ENCODE measurements around the gene MUC13.

Gene MUC13

GRCh38 chr3:124881976-124882697 is 52.4 kb downstream of the MUC13 start:
- Histone ChIP-seq H3K9ac (no peak overlapping the region), H3K27ac (no peak overlapping the region), H3K36me3 (ENCODE audit: control insufficient read depth, insufficient read depth, low read length) (no peaks in the 10 kb centered on the region), H3K9me3 (ENCODE audit: control insufficient read depth, low read length) (no peaks in the 10 kb centered on the region), H2AFZ (no peak overlapping the region), H3K4me1 (peaks cover 6% of the 10 kb centered on the region), H3K4me3 (ENCODE audit: low read depth, low read length) (no peak overlapping the region), H3K4me2 (ENCODE audit: low read length) (no peak overlapping the region), H3K79me2 (peaks cover 44% of the 10 kb centered on the region), H3K27me3 (ENCODE audit: control insufficient read depth, insufficient read depth, low read length) (no peaks in the 10 kb centered on the region)
- no peak for TF ChIP-seq CTCF (IDR thresholded peaks at IDR 0.05)

GRCh38 chr3:124879337-124879680 is 55.2 kb downstream of the MUC13 start:
- H3K27me3 ChIP-seq (ENCODE audit: control insufficient read depth, insufficient read depth, low read length), result no peaks in the 10 kb centered on the region
- no peak overlapping the region for H3K4me2 ChIP-seq (ENCODE audit: low read length)
- TF ChIP-seq CTCF (IDR thresholded peaks at IDR 0.05), result no peak
- peaks cover 49% of the 10 kb centered on the region for H3K79me2 ChIP-seq
- no peak overlapping the region for H2AFZ ChIP-seq
- no peaks in the 10 kb centered on the region for H3K9me3 ChIP-seq (ENCODE audit: control insufficient read depth, low read length)
- H3K36me3 ChIP-seq (ENCODE audit: control insufficient read depth, insufficient read depth, low read length), result no peaks in the 10 kb centered on the region
- no peak overlapping the region for H3K4me3 ChIP-seq (ENCODE audit: low read depth, low read length)
- no peak overlapping the region for H3K9ac ChIP-seq
- H3K4me1 ChIP-seq, result no peaks in the 10 kb centered on the region
- peak overlapping the region; percentile 26 for H3K27ac ChIP-seq

- no peaks in the 10 kb centered on the region for H3K27me3 ChIP-seq (ENCODE audit: control insufficient read depth, insufficient read depth, low read length)
- no peaks in the 10 kb centered on the region for H3K9me3 ChIP-seq (ENCODE audit: control insufficient read depth, low read length)
- no peaks in the 10 kb centered on the region for H3K4me1 ChIP-seq
- no peak overlapping the region for H3K4me3 ChIP-seq (ENCODE audit: low read depth, low read length)
- no peak overlapping the region for H3K4me2 ChIP-seq (ENCODE audit: low read length)
- no peak overlapping the region for H2AFZ ChIP-seq
- H3K36me3 ChIP-seq (ENCODE audit: control insufficient read depth, insufficient read depth, low read length), result no peaks in the 10 kb centered on the region
- H3K79me2 ChIP-seq, result peaks cover 46% of the 10 kb centered on the region
- no peak for TF ChIP-seq CTCF (IDR thresholded peaks at IDR 0.05)
- peak overlapping the region; percentile 26 for H3K27ac ChIP-seq
- no peak overlapping the region for H3K9ac ChIP-seq
Measured at GRCh38 chr3:124878561-124879336, 55.8 kb downstream of the MUC13 start.

GRCh38 chr3:124877674-124878073 is 56.9 kb downstream of the MUC13 start:
- Histone ChIP-seq H3K9me3 (ENCODE audit: control insufficient read depth, low read length) (no peaks in the 10 kb centered on the region), H3K4me3 (ENCODE audit: low read depth, low read length) (no peak overlapping the region), H3K27ac (no peak overlapping the region), H3K4me2 (ENCODE audit: low read length) (no peak overlapping the region), H3K79me2 (peaks cover 38% of the 10 kb centered on the region), H3K9ac (no peak overlapping the region), H3K27me3 (ENCODE audit: control insufficient read depth, insufficient read depth, low read length) (no peaks in the 10 kb centered on the region), H2AFZ (no peak overlapping the region), H3K36me3 (ENCODE audit: control insufficient read depth, insufficient read depth, low read length) (no peaks in the 10 kb centered on the region), H3K4me1 (no peaks in the 10 kb centered on the region)
- TF ChIP-seq CTCF (IDR thresholded peaks at IDR 0.05), result no peak
